Keratinocyte (primary cell): ENCODE measurements around the gene SLC25A39. TPM values are rescaled to one million over a fixed set of nuclear protein-coding genes. Genes with fewer than 3 reads are reported as not detected.

Experiments
- DNase-seq: peaks from one replicate; pipeline ENCODE4 v3.0.0-alpha.2; 2011; ENCODE audit warnings: low read depth, missing footprints, low spot score
- FAIRE-seq: peaks from 2 replicates; lab custom pipeline; 2011; peaks lifted over from hg19 to GRCh38; lab: Jason Lieb, UNC
- H2AFZ ChIP-seq: 2 replicates; pipeline ENCODE4 v1.6.0; 2012; ENCODE audit warnings: low read length, control low read depth, inconsistent platforms; ENCODE audit not compliant: control insufficient read depth
- H3K27ac ChIP-seq: 2 replicates; pipeline ENCODE4 v1.5.1; 2011; ENCODE audit warnings: low read length; ENCODE audit not compliant: control insufficient read depth, insufficient read depth
- H3K27me3 ChIP-seq: 3 replicates; pipeline ENCODE4 v1.6.0; 2011; ENCODE audit warnings: low read length; ENCODE audit not compliant: control insufficient read depth, insufficient read depth; ENCODE audit errors: extremely low read depth
- H3K36me3 ChIP-seq, 2 experiments: 2 replicates in 1 of 2; 3 replicates in 1 of 2; pipeline ENCODE4 v1.5.1; 2011; ENCODE audit warnings: low read length in 2 of 2, mild to moderate bottlenecking in 1 of 2; ENCODE audit not compliant: control insufficient read depth in 2 of 2, insufficient read depth in 2 of 2; ENCODE audit errors: extremely low read depth in 1 of 2
- H3K4me1 ChIP-seq: 3 replicates; pipeline ENCODE4 v1.5.1; 2011; ENCODE audit warnings: low read length; ENCODE audit not compliant: control insufficient read depth, insufficient read depth; ENCODE audit errors: extremely low read depth
- H3K4me2 ChIP-seq: 3 replicates; pipeline ENCODE4 v1.6.0; 2011; ENCODE audit warnings: low read depth, low read length; ENCODE audit not compliant: control insufficient read depth, insufficient read depth; ENCODE audit errors: extremely low read depth
- H3K4me3 ChIP-seq, 3 experiments: fragments of 200-600 bp in 1 of 3; sonication (generic) in 1 of 3; 2 replicates in 2 of 3; 3 replicates in 1 of 3; pipeline ENCODE4 v1.5.1; 2011 to 2016; ENCODE audit warnings: low read length in 3 of 3, mild to moderate bottlenecking in 3 of 3, control low read depth in 2 of 3, inconsistent platforms in 1 of 3, low read depth in 1 of 3, mixed read lengths in 1 of 3, mixed run types in 1 of 3, moderate library complexity in 1 of 3; ENCODE audit not compliant: control insufficient read depth in 2 of 3, insufficient read depth in 2 of 3; ENCODE audit errors: extremely low read depth in 1 of 3
- H3K79me2 ChIP-seq: 2 replicates; pipeline ENCODE4 v1.6.0; 2012; ENCODE audit warnings: low read length; ENCODE audit not compliant: control insufficient read depth, insufficient read depth
- H3K9ac ChIP-seq: 3 replicates; pipeline ENCODE4 v1.6.0; 2011; ENCODE audit warnings: low read length; ENCODE audit not compliant: control insufficient read depth, insufficient read depth; ENCODE audit errors: extremely low read depth
- H3K9me1 ChIP-seq: 3 replicates; pipeline ENCODE4 v1.6.0; 2011; ENCODE audit warnings: low read length; ENCODE audit not compliant: control insufficient read depth, insufficient read depth; ENCODE audit errors: extremely low read depth
- H3K9me3 ChIP-seq: 2 replicates; pipeline ENCODE4 v1.5.1; 2012; ENCODE audit warnings: low read depth, low read length; ENCODE audit not compliant: control insufficient read depth
- H4K20me1 ChIP-seq: 3 replicates; pipeline ENCODE4 v1.6.0; 2011; ENCODE audit warnings: low read length; ENCODE audit not compliant: control insufficient read depth, insufficient read depth; ENCODE audit errors: extremely low read depth
- EZH2 ChIP-seq: IDR thresholded peaks from one replicate; pipeline ENCODE4 v1.6.1; 2012; ENCODE audit warnings: inconsistent platforms, mild to moderate bottlenecking, low read length, moderate library complexity
- dilution Hi-C: fragments of 300-500 bp; cut with MboI; formaldehyde crosslinking; loops from one replicate; pipeline ENCODE4 v1.7.0; 2020; ENCODE audit warnings: low sequenced_read_pairs; ENCODE audit not compliant: extremely low pct_ligation_motif_present
- polyA plus RNA-seq, 5 experiments: library from polyadenylated mRNA; depleted of rRNA in 3 of 5; stranded (reverse) in 3 of 5; stranded (forward) in 1 of 5; unstranded in 1 of 5; fragments of >200 nt; gene quantifications; 1 replicate in 1 of 5; 2 replicates in 3 of 5; 3 replicates in 1 of 5; pipeline versions ENCODE4 v1.2.1 to v1.2.3, GENCODE V29; 2011 to 2012; ENCODE audit warnings: missing spikeins in 2 of 5, low read depth in 1 of 5, low replicate concordance in 1 of 5
- TF ChIP-seq, protein P1 (sequence below), 3 experiments: IDR thresholded peaks in 1 of 3; conservative IDR thresholded peaks in 1 of 3; optimal IDR thresholded peaks in 1 of 3; 2 replicates in 2 of 3; 3 replicates in 1 of 3; pipeline versions ENCODE3 to v1.5.1; 2011; ENCODE audit warnings: low read length in 3 of 3, mild to moderate bottlenecking in 3 of 3, moderate library complexity in 2 of 3, control low read depth in 1 of 3, inconsistent platforms in 1 of 3; ENCODE audit not compliant: insufficient read depth in 2 of 3; ENCODE audit errors: extremely low read depth in 1 of 3

SLC25A39 gene
- polyA plus RNA-seq, 1 donor (not counting 4 experiments of a cell fraction or from before 2014, with no cell fraction given), result 108 TPM

DNA sequence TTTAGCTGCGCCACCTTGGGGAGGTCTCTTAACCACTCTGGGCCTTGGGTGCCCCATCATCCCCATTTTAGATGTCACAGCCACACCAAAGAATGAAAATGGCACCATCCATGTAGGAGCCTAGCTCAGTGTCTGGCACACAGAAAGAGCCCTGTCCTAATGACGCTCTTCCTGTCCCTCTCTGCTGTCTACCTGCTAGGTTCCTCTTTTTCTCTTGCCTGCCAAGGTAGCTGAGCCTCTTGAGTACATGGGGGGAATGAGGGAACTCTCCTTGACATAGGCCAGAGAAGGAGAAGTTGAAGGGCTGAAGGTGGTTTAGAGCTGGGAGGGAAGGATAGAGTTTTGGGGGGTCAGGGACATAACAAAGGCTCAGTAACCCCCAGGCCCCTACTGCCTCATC, 14.4 kb downstream of the SLC25A39 start:
- Histone ChIP-seq H3K4me2 (no peak overlapping the region), H3K27ac (no peak overlapping the region), H3K27me3 (peaks cover 19% of the 10 kb centered on the region), H3K9me3 (no peaks in the 10 kb centered on the region), H3K9ac (no peak overlapping the region), H3K4me3 (no peak overlapping the region), H3K36me3 (no peaks in the 10 kb centered on the region), H4K20me1 (no peaks in the 10 kb centered on the region), H3K79me2 (no peaks in the 10 kb centered on the region), H2AFZ (no peak overlapping the region), H3K9me1 (no peaks in the 10 kb centered on the region), H3K4me1 (peaks cover 12% of the 10 kb centered on the region)
- FAIRE-seq (no peak), DNase-seq (no peak)
- dilution Hi-C loops, result no loop called here
- TF ChIP-seq, protein P1, sequence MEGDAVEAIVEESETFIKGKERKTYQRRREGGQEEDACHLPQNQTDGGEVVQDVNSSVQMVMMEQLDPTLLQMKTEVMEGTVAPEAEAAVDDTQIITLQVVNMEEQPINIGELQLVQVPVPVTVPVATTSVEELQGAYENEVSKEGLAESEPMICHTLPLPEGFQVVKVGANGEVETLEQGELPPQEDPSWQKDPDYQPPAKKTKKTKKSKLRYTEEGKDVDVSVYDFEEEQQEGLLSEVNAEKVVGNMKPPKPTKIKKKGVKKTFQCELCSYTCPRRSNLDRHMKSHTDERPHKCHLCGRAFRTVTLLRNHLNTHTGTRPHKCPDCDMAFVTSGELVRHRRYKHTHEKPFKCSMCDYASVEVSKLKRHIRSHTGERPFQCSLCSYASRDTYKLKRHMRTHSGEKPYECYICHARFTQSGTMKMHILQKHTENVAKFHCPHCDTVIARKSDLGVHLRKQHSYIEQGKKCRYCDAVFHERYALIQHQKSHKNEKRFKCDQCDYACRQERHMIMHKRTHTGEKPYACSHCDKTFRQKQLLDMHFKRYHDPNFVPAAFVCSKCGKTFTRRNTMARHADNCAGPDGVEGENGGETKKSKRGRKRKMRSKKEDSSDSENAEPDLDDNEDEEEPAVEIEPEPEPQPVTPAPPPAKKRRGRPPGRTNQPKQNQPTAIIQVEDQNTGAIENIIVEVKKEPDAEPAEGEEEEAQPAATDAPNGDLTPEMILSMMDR (optimal IDR thresholded peaks at IDR 0.05 in 1 of 3, IDR thresholded peaks at IDR 0.05 in 1 of 3, conservative IDR thresholded peaks at IDR 0.05 in 1 of 3; ENCODE audit: extremely low read depth in 1 of 3, insufficient read depth in 2 of 3, low read length in 3 of 3), result no peak
- TF ChIP-seq EZH2, result no peak

DNA sequence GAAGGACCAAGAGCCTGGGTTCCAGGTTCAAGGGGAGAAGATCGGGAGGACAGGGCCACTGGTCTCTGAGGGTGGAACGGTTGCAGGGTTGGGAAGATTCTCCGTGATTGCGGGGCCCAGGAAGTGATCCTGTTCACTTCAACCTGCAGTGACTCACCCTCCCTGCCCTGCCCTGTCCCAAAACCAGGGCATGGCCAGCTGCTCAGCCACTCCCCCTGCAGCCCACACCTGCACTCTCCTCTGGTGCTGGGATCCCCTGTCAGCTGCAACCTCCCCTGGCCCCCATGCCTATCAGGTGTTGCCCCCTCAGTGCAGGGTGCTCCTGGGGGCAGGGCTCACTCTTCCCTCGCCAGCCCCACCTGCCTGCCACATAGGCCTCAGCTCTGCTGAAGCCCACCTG, 15.2 kb downstream of the SLC25A39 start:
- no peak for FAIRE-seq
- Histone ChIP-seq H4K20me1 (no peaks in the 10 kb centered on the region), H3K4me2 (peak overlapping the region; percentile 52), H3K4me1 (peaks cover 12% of the 10 kb centered on the region), H3K4me3 (no peak overlapping the region), H3K9ac (no peak overlapping the region), H3K36me3 (no peaks in the 10 kb centered on the region), H3K9me1 (no peaks in the 10 kb centered on the region), H2AFZ (no peak overlapping the region), H3K27ac (no peak overlapping the region), H3K9me3 (no peaks in the 10 kb centered on the region), H3K79me2 (no peaks in the 10 kb centered on the region), H3K27me3 (peaks cover 13% of the 10 kb centered on the region)
- dilution Hi-C loops, result no loop called here
- TF ChIP-seq, protein P1 (optimal IDR thresholded peaks at IDR 0.05 in 1 of 3, IDR thresholded peaks at IDR 0.05 in 1 of 3, conservative IDR thresholded peaks at IDR 0.05 in 1 of 3; ENCODE audit: extremely low read depth in 1 of 3, insufficient read depth in 2 of 3, low read length in 3 of 3), result peak in 1 of 3 experiments; percentile 31
- TF ChIP-seq EZH2, result no peak
- DNase-seq, result no peak
